NCI-H1417 treated with DMSO at 0.1 percent for 48 hours (cell line): Measurements from ENCODE around the gene PCTP.

Experiments used
- DNase-seq: peaks from one replicate; lab custom pipeline; 2025; lab: John Stamatoyannopoulos, UW

PCTP gene

DNA sequence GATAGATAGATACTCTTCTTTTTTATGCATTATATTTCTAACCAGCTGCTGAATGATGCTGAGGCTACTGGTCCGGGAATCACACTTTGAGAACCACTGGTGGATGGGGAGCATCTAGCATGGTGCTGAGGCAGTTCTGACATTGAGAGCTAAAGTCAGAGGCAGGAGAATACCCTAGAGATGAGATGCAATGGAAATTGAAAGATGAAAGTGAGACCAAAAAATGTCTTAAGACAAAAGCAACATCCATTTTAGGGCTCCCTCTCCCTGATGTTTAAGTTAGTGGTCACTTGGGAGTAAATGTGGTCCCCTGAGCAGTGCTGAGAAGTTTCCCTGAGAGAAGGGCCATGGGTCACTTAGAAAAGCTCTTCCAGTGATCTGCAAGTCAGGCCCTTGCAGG lies 6.8 kb downstream of the PCTP start:
- no peak for DNase-seq

DNA sequence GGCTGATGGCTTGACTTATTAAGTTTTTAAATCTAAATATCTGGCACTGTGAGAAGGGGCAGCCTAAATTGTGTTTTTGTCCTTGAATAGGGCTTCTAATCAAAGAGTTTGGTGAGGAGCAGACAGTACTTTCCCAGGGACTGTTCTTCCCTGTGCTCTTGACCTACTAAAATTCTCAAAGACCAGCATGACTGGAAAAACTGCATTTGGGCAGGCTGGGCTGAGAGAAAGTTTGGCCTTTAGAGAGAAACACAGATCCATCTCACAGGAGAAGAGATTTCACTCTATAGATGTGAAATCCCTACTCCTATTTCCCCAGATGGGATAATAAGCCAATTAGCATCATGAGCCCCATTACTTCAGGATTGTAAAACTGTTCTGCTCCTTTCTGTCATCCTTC lies 7.3 kb downstream of the PCTP start:
- no peak for DNase-seq

DNA sequence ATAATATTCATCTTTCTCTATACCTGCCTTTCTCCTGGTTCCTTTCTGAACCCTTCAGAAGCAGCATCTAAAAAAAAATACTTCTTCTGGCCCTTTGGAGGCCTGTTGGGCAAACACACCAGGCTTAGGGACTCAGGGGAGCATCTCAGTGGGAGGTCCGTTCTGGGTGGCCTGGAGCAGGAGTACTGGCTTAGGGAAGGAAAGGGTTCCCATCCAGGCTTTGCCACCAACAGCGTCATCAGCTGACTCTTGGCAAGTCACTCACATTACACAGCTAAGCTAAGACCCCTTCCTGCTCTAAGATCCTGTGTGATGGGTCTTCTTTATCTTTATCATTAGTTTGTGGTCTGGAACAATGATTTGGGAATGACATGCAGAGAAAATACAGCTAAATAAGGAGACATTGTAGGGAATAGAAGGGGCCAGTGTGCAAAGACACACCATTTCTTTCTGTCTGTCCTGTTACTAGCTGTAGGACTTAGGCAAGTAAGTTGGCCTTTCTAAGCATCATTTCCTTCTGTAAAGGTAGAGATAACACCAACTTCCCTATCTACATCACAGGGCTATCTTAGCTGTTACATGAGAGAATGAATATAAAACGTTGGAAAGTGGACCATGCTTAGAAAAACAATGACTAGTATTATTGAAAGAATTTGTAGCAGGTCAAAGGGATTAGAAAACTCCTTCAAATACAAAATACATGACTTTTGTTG lies 9.9 kb downstream of the PCTP start:
- no peak for DNase-seq

DNA sequence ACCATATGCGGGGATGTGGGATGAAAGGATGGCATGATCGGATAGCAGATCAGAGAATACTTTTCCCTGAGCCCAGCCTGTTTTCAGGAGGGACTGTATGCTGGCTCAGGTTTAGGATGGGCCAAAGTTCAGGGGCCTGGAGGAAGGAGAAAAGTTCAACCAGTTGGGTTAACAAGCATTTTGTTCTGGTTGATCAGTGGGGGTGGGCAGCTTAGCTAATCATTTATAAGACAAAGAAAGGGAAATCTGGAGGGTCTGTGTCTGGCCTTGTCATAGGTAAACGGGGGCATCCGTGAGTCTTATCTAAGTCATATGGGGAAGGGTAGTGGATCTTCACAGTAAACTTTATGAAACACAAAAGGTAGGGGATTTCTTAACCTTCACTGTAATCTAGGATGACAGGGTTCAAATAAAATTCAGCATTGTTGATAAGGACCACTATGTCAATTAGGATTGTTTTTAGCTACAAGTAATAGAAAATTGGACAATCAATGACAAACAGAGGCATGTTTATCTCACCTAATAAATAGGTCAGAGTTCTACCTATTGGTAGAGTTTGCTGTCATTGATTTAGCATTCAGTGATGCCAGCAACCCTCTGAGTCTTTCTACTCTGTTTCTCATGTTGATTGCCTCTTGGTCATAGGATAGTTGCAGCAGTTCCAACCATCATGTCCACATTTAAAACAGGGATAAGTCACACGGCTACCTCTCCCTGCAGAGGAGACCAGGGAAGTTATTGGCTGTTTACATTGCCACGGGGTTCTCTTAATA lies 11.4 kb downstream of the PCTP start:
- no peak for DNase-seq

DNA sequence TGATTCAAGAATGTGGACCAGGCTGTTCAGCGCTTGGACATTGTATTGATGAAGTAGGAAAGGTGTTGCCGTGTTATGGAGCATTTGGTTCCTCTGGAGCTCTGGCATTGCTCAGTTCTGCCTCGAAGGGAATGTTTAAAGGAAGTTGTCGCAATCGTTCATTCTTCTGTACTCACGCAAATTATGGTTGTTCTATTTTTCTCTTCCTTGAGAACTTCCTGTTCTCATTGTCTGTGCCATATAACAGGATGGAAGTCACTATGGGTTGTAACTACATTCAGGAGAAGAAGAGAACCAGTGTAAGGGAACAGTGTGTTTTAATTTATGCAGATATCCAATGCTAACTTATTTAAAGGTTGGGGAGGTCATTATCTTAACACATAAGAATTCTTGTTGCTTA lies 13.0 kb downstream of the PCTP start:
- DNase-seq: no peak

DNA sequence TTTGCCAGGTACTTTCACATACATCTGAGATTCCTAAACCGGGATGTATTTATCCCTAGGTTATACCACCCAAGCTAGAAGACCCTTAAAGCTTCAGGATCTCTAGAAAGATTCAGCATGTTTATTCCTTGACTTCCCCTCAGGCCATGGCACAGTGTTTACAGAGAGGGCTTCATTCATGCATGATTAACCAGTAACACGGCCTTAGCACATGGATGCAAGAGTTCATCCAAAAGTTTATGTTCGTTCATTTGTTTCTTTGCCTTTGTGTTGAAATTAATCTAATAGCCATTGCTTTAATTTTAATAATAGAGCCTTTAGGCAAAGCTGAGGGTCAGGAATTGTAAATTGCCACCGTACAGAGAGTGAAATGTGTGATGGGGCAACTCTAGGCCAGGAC lies 13.8 kb downstream of the PCTP start:
- no peak for DNase-seq

DNA sequence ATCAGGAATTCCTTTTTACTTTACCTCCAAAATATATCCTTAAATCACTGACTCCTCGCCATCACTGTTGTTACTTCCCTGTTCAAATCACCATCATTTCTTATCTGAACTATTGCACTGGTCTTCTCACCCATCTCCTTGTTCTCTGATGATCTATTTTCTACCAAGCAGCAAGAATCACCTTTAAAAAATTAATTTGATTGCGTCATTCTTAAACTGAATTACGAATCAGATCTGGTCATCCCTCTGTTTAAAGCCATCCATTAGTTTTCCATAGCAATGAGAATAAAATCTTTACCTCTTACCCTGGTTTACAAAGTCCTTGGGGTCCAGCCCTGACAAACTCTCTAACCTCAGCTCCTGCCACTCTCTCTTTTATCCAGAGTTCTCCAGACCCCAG lies 14.6 kb downstream of the PCTP start:
- DNase-seq: no peak

DNA sequence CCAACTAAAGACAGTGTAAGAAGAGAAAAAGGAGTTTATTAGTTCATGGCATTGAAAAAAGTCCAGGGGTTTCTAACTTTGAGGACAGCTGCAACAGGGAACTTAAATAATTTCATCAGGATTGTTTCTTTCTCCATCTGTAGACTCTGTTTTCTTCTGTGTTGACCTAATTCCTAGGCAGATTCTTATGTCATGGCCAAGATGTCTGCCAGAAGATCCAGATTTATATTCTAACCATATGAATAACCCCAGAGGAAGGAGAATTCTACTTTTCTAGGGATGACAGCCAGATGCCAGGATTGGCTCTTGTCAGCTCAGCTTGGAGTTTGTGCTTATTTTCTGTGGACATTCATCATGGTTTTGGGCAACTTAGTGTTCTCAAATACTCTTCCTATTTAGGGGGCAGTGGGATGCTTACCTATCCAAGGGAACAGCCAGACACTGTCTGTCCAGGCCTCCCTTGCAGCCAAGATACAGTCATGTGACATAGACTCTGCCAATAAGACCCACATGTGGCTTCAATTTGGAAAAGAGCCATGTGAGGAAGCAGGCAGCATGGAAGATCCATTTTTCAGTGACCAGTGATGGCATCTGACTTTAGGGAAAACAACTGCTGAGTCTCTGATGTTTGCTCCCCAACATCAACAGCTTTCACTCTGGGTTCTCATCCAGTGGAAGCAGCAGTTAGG lies 18.2 kb downstream of the PCTP start:
- DNase-seq: no peak

DNA sequence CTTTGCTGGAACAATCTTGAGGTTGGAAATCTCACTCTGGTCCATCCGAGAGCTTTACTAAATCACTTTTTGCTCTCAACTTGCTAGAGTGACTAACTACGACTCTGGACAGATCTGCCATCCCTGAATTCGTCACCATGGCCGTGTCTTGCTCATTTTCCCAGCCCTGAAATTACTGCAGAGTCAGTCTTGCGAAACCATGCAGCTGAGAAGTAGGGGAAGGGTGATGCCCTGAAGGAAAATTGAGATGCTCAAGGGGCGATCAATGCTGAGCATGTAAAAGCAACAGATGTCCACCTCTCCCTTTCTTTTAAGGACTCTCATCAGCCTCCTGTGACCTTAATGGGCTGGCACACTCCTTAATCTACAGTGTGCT lies 18.8 kb downstream of the PCTP start:
- DNase-seq: no peak

DNA sequence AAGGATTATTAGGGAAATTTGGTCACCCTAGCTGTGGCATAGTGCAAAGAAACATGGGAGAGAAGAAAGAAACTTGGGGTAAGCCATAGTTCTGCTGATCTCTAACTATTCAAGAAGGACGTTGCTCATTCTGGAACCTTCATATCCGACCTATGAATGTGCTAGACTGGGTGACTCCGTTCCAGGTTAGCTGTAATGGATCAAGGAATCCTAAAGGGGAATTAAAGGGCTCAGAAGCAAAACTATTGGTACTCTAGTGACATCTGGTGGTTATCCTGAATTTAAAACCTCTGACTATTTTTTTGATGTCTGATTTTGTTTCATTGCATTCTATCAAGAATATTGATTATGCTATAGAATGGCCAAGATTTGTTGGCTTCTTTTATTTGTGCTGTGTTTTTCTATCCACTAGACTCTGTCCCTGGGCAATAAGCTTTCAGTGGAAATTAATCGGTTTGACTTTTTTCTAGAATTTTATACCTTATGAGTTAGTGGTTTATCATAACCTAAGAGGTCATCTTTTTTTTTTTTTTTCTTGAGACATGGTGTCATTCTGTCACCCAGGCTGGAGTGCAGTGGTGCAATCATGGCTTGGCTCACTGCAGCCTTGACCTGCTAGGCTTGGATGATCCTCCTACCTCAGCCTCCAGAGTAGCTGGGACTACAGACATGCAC lies 19.5 kb downstream of the PCTP start:
- no peak for DNase-seq

DNA sequence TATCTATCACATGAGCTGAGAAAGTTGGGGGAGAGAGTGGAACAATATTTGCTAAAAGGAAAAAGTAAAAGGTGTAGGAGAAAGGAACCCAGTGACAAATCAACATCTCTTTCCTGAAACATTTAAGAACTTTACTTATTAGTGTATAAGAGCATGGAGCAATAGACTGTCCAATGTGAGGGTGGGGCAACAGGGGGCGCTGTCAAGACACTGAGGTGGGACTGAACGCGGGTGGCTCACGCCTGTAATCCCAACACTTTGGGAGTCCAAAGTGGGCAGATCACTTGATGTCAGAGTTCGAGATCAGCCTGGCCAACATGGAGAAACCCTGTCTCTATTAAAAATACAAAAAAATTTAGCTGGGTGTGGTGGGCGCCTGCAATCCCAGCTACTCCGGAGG lies 21.2 kb downstream of the PCTP start:
- DNase-seq: no peak

DNA sequence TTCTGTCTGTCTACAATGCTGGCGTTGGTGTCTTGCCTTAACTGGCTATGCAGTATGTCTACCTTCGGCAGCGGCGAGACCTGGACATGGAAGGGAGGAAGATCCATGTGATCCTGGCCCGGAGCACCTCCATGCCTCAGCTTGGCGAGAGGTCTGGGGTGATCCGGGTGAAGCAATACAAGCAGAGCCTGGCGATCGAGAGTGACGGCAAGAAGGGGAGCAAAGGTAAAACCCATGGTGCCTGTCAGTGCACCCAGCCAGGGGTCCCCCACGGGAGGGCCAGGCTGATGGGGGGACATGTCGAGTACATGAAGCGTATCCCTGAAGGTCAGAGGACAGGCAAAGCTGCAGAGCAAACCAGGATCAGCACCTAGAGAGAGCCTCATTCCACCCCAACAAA lies 22.8 kb downstream of the PCTP start:
- no peak for DNase-seq

DNA sequence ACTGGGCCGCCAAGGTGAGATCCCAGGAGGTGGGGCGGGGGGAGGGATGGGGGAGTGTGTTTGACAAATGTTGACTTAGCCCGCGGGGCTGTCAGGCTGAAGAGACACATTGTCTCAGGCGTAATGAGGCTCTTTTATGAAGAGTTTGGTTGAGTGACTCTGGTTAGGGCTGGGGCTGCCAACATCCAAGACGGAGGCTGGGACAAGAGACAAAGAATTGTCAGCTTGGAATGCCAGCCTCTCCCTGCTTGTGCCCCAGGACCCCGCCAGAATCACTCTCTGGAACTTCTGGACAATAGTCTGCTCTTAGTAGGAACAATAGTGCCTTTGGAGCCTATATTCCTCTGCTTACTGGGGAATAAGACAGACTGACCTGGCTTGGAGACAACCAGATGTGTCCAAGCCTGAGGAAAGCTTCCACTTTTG lies 24.0 kb downstream of the PCTP start:
- no peak for DNase-seq

DNA sequence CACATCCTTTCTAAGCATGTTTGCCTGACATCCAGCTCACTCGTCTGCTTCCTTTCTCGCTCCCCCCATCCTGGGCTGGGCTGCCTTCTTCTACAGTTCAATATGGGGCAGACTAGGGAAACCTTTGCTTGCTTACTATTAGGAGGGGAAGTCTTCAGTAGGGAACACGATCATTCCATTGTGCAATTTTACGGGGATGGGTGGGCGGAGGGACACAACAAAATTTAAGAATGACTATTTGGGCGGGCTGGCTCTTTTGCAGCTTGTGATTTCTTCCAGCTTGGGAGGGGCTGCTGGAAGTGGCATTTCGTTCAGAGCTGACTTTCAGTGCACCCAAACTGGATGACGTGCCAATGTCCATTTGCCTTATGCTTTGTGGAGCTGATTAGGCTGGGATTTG lies 25.4 kb downstream of the PCTP start:
- no peak for DNase-seq

DNA sequence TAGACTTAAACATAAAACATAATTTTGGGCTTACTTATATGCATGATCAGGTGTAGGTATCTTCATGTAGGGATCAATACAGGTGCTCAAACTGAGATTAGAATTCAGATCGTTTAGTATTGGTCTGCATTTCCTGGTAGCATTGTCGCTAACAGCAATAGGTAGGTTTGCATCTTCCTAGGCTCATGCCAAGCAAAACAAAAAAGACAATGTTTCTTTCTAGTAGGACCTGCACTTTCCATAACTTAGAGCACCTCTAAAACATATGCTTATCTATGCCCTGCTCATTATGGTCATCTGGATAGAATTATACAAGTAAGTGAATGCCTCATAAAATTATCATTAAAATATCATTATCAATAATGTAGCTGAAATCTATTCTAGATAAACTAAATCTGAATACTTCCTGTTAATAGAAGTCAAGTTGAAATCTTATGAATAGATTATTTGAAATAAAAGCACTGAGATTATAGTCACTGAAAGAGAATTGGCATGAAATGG lies 26.7 kb downstream of the PCTP start:
- DNase-seq: no peak

DNA sequence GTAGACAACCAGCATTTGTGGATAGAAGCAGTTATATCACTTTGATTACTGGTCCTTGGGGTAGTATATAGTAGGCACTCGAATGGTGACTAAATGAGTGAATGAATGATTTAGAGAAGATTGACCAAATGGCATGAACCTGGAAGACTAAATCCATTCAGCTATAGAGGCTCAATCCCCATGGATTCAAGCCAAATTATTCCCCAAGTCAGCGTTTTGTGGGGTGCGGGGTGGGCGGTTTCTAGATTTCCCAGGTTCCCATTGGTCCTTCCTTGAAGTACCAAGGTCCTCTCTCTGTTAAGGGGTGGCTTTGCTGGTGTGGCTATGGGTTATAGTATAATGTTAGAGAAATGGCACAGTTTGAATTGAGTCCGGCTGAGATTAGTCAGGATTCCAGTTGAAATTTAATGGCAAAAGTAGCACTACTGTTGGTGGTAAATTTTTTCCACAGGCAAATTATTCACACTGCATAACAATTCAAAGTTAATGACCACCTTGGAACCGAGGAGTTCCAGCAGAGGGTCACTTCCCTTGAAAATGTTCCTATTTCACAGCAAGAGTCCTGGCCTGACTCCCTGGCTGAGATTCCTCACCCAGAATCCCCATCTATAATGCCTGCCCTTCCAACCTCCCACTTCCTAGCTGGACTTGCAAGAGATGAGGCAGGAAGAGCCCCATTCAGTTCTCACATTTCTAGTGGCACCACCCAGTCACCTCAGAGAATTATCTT lies 27.7 kb downstream of the PCTP start:
- no peak for DNase-seq

DNA sequence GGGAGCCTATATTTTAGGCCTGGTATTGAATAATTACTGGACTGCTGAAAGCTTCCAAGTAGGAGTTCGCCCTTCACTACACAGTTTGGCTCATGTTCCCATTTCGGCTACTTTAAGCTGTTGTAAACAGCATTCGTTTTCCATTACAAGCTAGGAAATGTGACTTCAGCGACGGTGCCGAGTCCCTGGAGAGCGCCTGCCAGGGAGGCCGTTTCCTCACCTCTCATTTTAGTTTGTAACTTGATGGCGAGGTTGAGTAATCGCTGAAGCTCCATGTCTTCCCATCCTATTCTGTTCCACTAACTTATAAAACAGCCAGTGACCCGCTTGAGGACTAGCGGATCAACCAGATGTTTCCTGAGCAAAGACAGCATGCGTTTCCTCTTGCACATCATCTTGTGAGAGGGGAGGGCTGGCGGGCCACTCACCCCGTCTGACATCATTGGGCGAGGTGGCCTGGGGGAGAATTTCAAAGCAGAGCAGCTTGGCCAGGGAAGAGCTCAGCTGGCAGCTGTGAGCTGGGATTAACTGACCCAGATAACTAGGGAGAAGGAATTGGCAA lies 32.9 kb downstream of the PCTP start:
- no peak for DNase-seq

DNA sequence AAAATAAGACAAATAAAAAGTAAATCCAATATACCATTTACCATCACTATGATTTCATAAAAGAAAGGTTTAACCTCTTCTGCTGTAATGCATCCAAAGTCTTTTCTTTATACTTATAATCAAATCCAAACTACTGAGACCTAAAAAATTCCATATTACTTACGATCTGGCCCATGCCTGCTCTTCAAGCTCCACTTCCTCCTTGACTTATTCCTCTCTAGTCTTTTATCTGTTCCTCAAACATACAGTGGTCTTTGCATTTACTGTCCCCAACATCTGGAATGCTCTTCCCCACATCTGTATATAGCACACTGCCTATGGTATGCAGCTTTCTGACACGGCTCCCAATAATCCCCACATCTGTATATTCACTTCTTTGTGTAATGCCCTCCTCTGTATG lies 33.8 kb downstream of the PCTP start:
- DNase-seq: no peak

DNA sequence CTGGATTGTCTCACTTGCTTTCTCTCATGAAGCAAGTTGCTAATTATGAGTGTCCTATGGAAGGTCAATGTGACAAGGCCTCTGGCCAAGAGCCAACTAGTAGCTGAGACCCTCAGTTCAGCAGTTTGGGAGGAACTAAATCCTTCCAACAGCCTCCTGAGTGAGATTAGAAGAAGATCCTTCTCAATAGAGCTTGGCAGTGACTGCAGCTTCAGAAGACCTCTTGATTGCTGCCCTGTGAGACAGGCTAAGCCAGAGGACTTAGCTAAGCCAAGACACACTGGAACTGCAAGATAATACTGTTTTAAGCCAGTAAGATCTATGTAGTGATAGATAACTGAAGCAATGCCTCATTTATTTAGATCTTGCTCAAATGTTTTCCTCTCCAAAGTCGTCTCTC lies 34.3 kb downstream of the PCTP start:
- no peak for DNase-seq

DNA sequence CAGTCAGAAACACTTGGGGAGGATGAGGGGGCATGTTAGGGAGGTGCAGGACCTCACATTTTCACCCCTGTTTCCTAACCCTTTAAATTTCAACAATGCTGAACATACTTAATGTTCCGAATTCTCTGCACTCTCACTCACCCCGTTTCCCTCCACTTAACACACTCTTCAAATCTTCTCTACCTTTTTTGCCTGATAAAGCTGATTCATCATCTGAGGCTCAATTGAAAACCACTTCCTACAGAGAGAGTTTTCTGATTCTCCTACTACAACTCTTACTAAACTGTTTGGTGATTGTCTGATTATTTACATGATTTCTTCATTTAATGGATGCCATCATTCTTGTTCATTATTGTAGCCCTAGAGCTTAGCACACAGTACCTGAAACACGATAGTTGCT lies 42.4 kb downstream of the PCTP start:
- no peak for DNase-seq

DNA sequence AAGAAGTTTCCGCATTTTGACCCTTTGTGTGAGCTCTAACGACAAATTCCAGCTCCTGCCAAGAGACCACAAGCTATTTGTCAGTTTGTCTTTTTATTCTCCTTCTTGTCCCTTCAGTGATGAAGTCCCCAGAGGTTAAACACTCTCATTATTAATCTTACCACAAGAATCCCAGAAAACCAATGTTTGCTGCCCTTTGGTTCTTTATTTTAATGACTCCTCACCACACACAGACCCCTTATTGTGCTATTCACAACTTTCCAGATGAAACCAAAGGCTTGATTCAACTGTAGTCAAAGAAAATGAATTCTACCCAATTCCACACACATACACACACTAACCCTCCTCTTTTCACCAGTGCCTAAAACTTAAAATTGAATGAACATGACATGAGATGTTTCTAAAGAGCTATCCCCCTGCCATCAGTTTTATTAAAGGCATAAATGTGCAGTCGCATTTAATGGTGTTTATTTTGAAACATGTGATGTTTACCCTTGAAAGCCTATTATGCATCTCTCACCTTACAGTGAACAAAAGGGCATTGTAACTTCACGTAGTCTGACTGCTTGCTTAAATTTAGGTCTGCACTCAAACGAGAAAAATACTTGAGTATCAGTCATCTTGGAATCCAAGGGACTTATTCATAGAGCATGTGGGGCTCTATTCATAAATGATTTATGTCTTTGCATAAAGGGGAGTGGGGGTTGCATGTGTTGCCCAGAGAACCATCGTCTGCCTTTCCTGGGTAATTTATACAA lies 44.1 kb downstream of the PCTP start:
- no peak for DNase-seq
